Neural cell (in vitro differentiated cells): ENCODE data around the gene CRACR2B. TPM values are rescaled to one million over a fixed set of nuclear protein-coding genes. Genes with fewer than 3 reads are reported as not detected.

Source experiments
- H2AFZ ChIP-seq: fragments of 200-600, 300-800 bp; sonication (generic), shearing (Covaris generic); 2 replicates; pipeline ENCODE4 v1.6.0; 2014; ENCODE audit warnings: low read depth, mild to moderate bottlenecking, antibody characterized with exemption, low read length, moderate library complexity
- H3F3A ChIP-seq: fragments of 200-600 bp; shearing (Covaris generic); 2 replicates; pipeline ENCODE4 v1.6.1; 2016; ENCODE audit warnings: mild to moderate bottlenecking, moderate library complexity, mixed read lengths, antibody characterized with exemption, low read length; ENCODE audit not compliant: insufficient read depth, poor library complexity, severe bottlenecking
- H3K27ac ChIP-seq: fragments of 200-600, 300-800 bp; sonication (generic), shearing (Covaris generic); 2 replicates; pipeline ENCODE4 v1.5.1; 2014; ENCODE audit warnings: mild to moderate bottlenecking, low read length, moderate library complexity
- H3K27me3 ChIP-seq: fragments of 300-800, 200-600 bp; sonication (generic), shearing (Covaris generic); 2 replicates; pipeline ENCODE4 v1.6.0; 2014; ENCODE audit warnings: mild to moderate bottlenecking, low read depth, low read length, moderate library complexity; ENCODE audit not compliant: insufficient read depth
- H3K36me3 ChIP-seq: fragments of 300-800, 200-600 bp; sonication (generic), shearing (Covaris generic); 2 replicates; pipeline ENCODE4 v1.5.1; 2014; ENCODE audit warnings: mild to moderate bottlenecking, antibody characterized with exemption, low read length, moderate library complexity; ENCODE audit not compliant: insufficient read depth
- H3K4me2 ChIP-seq: fragments of 300-800, 200-600 bp; sonication (generic), shearing (Covaris generic); 2 replicates; pipeline ENCODE4 v1.6.0; 2014; ENCODE audit warnings: mild to moderate bottlenecking, low read length
- H3K4me3 ChIP-seq: fragments of 300-800, 200-600 bp; sonication (generic), shearing (Covaris generic); 2 replicates; pipeline ENCODE4 v1.5.1; 2014; ENCODE audit warnings: mild to moderate bottlenecking, low read length, moderate library complexity
- H3K79me2 ChIP-seq: fragments of 200-600 bp; shearing (Covaris generic); replicated peaks from 2 replicates; pipeline ENCODE4 v1.6.0; 2014; ENCODE audit warnings: mild to moderate bottlenecking, low read length, moderate library complexity; ENCODE audit not compliant: insufficient read depth
- H3K9ac ChIP-seq: fragments of 300-800, 200-600 bp; sonication (generic), shearing (Covaris generic); 2 replicates; pipeline ENCODE4 v1.6.1; 2016; ENCODE audit warnings: mild to moderate bottlenecking, low read length, mixed read lengths
- H3K9me2 ChIP-seq: fragments of 200-600 bp; shearing (Covaris generic); 2 replicates; pipeline ENCODE4 v1.6.1; 2016; ENCODE audit warnings: mild to moderate bottlenecking, low read length, mixed read lengths; ENCODE audit not compliant: insufficient read depth
- H3K9me3 ChIP-seq: fragments of 200-600, 300-800 bp; sonication (generic), shearing (Covaris generic); 2 replicates; pipeline ENCODE4 v1.6.1; 2016; ENCODE audit warnings: mild to moderate bottlenecking, mixed run types, low read length, moderate library complexity, mixed read lengths
- H4K20me1 ChIP-seq: fragments of 200-600 bp; shearing (Covaris generic); 2 replicates; pipeline ENCODE4 v1.6.1; 2016; ENCODE audit warnings: mild to moderate bottlenecking, mixed run types; ENCODE audit not compliant: insufficient read depth
- CTCF ChIP-seq: fragments of 450-650 bp; IDR thresholded peaks from 2 replicates; pipeline ENCODE4 v1.5.1; 2014; ENCODE audit warnings: antibody characterized with exemption, mild to moderate bottlenecking, moderate library complexity; ENCODE audit not compliant: poor library complexity, severe bottlenecking
- EP300 ChIP-seq: fragments of 450-650 bp; conservative IDR thresholded peaks from 2 replicates; pipeline ENCODE4 v1.6.1; 2014; ENCODE audit warnings: antibody characterized with exemption, mild to moderate bottlenecking, moderate library complexity; ENCODE audit not compliant: poor library complexity, severe bottlenecking
- EZH2 ChIP-seq: fragments of 200-600, 300-800 bp; shearing (Covaris generic), sonication (generic); IDR thresholded peaks from 2 replicates; pipeline ENCODE4 v1.6.1; 2014; ENCODE audit warnings: antibody characterized with exemption, low read length, borderline replicate concordance, mild to moderate bottlenecking; ENCODE audit not compliant: insufficient read depth, poor library complexity, severe bottlenecking
- MXI1 ChIP-seq: fragments of 450-650 bp; conservative IDR thresholded peaks from 2 replicates; pipeline ENCODE4 v1.6.1; 2014; ENCODE audit warnings: antibody characterized with exemption, mild to moderate bottlenecking; ENCODE audit not compliant: poor library complexity, severe bottlenecking
- POLR2AphosphoS5 ChIP-seq: IDR thresholded peaks from 2 replicates; pipeline ENCODE4 v1.6.1; 2012
- RAD21 ChIP-seq: fragments of 450-650 bp; conservative IDR thresholded peaks from 2 replicates; pipeline ENCODE4 v1.6.1; 2014; ENCODE audit warnings: antibody characterized with exemption, mild to moderate bottlenecking, moderate library complexity
- SMC3 ChIP-seq: fragments of 450-650 bp; conservative IDR thresholded peaks from 2 replicates; pipeline ENCODE4 v1.6.1; 2014; ENCODE audit warnings: antibody characterized with exemption, mild to moderate bottlenecking, moderate library complexity; ENCODE audit not compliant: poor library complexity
- TAF1 ChIP-seq: IDR thresholded peaks from 2 replicates; pipeline ENCODE4 v1.6.1; 2012; ENCODE audit warnings: low read depth
- polyA plus RNA-seq: library from polyadenylated mRNA; depleted of rRNA; stranded (reverse); fragments of >200 nt; gene quantifications from 2 replicates; pipeline ENCODE4 v1.2.3, GENCODE V29; 2014
- TF ChIP-seq, protein P1 (sequence below): IDR thresholded peaks from 2 replicates; pipeline ENCODE4 v1.6.1; 2012; ENCODE audit warnings: borderline replicate concordance

CRACR2B gene
- polyA plus RNA-seq, 1 donor from 2014 or later = 1.2 TPM

DNA sequence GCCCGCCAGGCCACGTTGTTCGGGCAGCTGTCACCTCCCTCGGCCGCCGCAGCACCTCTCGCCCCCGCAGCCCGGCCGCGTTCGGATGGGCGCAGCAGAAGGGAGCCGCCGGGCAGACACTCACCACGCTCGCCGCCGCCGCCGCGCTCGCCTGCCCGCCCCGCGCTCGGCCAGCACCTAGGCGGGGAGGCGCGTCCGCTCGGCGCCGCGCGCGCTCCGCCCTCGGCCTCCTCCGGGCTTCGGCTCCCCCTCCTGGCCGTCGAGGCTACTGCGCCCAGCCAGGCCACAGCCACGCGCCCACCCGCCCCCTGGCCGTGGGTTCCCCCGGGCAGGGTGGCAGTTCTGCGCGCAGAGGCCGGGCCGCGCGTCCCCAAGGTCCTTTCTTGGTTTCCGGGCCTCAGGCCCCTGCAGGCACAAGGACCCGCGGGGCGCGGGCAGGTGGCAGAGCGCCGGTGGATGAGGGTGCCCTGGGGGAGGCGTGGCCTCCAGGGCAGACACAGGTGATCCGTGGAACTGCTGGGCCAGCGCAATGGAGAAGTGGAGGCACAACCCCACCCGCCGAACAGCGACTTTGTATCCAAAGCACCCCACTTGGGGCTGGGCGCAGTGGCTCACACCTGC lies 29.5 kb upstream of the CRACR2B start, which contains the start of gene SLC25A22:
Gene SLC25A22 (minus strand): TSS at position 189 of the 621 bp plus-strand sequence. CDS start 3,275 bp downstream, outside the sequence.
- H4K20me1 ChIP-seq = no peaks in the 10 kb centered on the region
- peak; percentile 72 for TF ChIP-seq RAD21
- TF ChIP-seq SMC3 = peak; percentile 79
- TF ChIP-seq TAF1 = no peak
- TF ChIP-seq POLR2AphosphoS5 = peak; percentile 74
- peak; percentile 95 for TF ChIP-seq CTCF
- peak; percentile 54 for TF ChIP-seq MXI1
- TF ChIP-seq EP300 = no peak
- TF ChIP-seq, protein P1, sequence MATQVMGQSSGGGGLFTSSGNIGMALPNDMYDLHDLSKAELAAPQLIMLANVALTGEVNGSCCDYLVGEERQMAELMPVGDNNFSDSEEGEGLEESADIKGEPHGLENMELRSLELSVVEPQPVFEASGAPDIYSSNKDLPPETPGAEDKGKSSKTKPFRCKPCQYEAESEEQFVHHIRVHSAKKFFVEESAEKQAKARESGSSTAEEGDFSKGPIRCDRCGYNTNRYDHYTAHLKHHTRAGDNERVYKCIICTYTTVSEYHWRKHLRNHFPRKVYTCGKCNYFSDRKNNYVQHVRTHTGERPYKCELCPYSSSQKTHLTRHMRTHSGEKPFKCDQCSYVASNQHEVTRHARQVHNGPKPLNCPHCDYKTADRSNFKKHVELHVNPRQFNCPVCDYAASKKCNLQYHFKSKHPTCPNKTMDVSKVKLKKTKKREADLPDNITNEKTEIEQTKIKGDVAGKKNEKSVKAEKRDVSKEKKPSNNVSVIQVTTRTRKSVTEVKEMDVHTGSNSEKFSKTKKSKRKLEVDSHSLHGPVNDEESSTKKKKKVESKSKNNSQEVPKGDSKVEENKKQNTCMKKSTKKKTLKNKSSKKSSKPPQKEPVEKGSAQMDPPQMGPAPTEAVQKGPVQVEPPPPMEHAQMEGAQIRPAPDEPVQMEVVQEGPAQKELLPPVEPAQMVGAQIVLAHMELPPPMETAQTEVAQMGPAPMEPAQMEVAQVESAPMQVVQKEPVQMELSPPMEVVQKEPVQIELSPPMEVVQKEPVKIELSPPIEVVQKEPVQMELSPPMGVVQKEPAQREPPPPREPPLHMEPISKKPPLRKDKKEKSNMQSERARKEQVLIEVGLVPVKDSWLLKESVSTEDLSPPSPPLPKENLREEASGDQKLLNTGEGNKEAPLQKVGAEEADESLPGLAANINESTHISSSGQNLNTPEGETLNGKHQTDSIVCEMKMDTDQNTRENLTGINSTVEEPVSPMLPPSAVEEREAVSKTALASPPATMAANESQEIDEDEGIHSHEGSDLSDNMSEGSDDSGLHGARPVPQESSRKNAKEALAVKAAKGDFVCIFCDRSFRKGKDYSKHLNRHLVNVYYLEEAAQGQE = no peak
- TF ChIP-seq EZH2 = no peak
- peak within 1 kb of the TSS; percentile 68 for H2AFZ ChIP-seq

DNA sequence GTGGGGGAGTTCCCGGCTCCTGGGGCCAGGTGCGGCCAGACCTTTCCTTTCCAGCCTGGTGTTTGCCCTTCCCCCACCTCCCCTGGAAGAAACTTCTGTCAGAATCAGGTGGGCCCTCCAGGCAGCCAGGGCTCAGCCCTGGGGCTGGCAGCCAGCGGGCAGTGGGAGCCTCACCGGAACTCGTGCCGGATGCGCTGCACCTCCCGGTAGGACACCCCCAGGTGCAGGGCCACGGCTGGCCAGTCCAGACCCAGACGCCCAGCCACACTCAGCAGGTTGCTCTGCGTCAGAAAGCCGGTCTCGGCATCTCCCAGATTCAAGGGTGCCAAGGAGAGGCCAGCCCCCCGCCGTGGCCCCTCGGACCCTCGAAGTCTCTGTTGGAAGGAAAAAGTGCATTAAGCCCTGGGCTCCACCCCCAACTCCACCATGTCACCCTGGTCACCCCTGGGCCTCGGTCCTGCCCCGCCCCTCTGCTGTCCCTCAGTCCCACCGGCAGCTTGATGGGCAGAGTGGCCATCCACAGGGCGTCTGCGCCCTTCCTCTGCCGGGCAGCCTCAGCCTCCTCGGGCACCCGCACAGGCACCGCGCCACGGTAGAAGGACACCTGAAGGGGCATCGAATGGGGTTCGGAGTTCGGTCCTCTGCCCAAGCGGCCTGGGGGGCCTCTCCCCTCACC lies 27.9 kb upstream of the CRACR2B start:
- TF ChIP-seq, protein P1 = no peak
- TF ChIP-seq TAF1 (no peak), MXI1 (no peak), EZH2 (no peak), RAD21 (no peak), POLR2AphosphoS5 (no peak), SMC3 (no peak), CTCF (no peak), EP300 (no peak)
- no peaks in the 10 kb centered on the region for H4K20me1 ChIP-seq
- no peak overlapping the region for H3K27ac ChIP-seq
- H3F3A ChIP-seq = no peaks in the 10 kb centered on the region
- no peaks in the 10 kb centered on the region for H3K9me2 ChIP-seq
- H3K9ac ChIP-seq = no peak overlapping the region
- no peaks in the 10 kb centered on the region for H3K36me3 ChIP-seq
- peaks cover 13% of the 10 kb centered on the region for H3K79me2 ChIP-seq
- no peak overlapping the region for H2AFZ ChIP-seq
- H3K4me2 ChIP-seq = no peak overlapping the region
- H3K4me3 ChIP-seq = no peak overlapping the region
- H3K9me3 ChIP-seq = no peaks in the 10 kb centered on the region
- H3K27me3 ChIP-seq = no peaks in the 10 kb centered on the region

More for the DNA sequence above, 29.5 kb upstream of the CRACR2B start, which contains the start of gene SLC25A22:
- Histone ChIP-seq H3K27me3 (no peaks in the 10 kb centered on the region), H3K9ac (peak within 1 kb of the TSS; percentile 99), H3K4me3 (peak within 1 kb of the TSS; percentile 100), H3K9me2 (no peaks in the 10 kb centered on the region), H3F3A (no peaks in the 10 kb centered on the region), H3K36me3 (no peaks in the 10 kb centered on the region), H3K9me3 (no peaks in the 10 kb centered on the region), H3K4me2 (peak within 1 kb of the TSS; percentile 63), H3K27ac (peak within 1 kb of the TSS; percentile 99), H3K79me2 (peaks cover 13% of the 10 kb centered on the region)
